GM12891 (cell line): ENCODE results near the gene COL8A2.

ENCODE experiments used
- DNase-seq: peaks from one replicate; pipeline ENCODE4 v3.0.0; 2011; ENCODE audit warnings: low spot score; ENCODE audit not compliant: insufficient read length
- FAIRE-seq: peaks from 2 replicates; lab custom pipeline; 2011; peaks lifted over from hg19 to GRCh38; lab: Jason Lieb, UNC
- PAX5 ChIP-seq: IDR thresholded peaks from 2 replicates; pipeline ENCODE4 v1.6.1; 2011; ENCODE audit warnings: low read length, moderate library complexity, mild to moderate bottlenecking; ENCODE audit not compliant: insufficient read depth, severe bottlenecking
- POLR2A ChIP-seq: IDR thresholded peaks from 2 replicates; pipeline ENCODE4 v1.6.1; 2011; ENCODE audit warnings: low read depth, low read length, control low read depth
- POLR2AphosphoS5 ChIP-seq: IDR thresholded peaks from 2 replicates; pipeline ENCODE4 v1.6.1; 2011; ENCODE audit warnings: low read depth, low read length, control low read depth
- POU2F2 ChIP-seq: IDR thresholded peaks from 2 replicates; pipeline ENCODE4 v1.6.1; 2011; ENCODE audit warnings: low read depth, mild to moderate bottlenecking, control low read depth, low read length, moderate library complexity
- SPI1 ChIP-seq: IDR thresholded peaks from 2 replicates; pipeline ENCODE4 v1.6.1; 2011; ENCODE audit warnings: low read depth, low read length, control low read depth
- TAF1 ChIP-seq: IDR thresholded peaks from 2 replicates; pipeline ENCODE4 v1.6.1; 2011; ENCODE audit warnings: low read depth, low read length, control low read depth

COL8A2 gene

DNA sequence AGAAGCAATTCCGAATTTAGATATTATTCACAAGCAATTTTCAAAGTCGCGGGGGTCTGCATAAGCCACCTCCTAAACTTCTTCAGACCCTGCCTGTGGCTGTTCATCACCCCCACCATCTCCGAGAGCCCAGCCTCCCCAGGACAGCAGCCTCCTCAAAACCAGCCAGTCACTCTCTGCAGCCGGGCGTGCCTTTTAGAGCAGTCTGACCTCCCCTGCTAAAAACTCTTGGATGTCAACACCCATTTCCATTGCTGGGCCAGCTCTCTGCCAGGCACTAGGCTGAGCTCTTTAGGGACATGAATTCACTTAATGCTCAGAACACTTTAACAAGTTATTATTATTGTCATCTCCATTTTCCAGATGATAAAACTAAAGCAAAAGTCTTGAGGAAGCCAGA is 24.6 kb downstream of the COL8A2 start:
- no peak for DNase-seq
- FAIRE-seq = no peak
- TF ChIP-seq POLR2A (no peak), POU2F2 (no peak), PAX5 (no peak), POLR2AphosphoS5 (no peak), TAF1 (no peak), SPI1 (no peak)

DNA sequence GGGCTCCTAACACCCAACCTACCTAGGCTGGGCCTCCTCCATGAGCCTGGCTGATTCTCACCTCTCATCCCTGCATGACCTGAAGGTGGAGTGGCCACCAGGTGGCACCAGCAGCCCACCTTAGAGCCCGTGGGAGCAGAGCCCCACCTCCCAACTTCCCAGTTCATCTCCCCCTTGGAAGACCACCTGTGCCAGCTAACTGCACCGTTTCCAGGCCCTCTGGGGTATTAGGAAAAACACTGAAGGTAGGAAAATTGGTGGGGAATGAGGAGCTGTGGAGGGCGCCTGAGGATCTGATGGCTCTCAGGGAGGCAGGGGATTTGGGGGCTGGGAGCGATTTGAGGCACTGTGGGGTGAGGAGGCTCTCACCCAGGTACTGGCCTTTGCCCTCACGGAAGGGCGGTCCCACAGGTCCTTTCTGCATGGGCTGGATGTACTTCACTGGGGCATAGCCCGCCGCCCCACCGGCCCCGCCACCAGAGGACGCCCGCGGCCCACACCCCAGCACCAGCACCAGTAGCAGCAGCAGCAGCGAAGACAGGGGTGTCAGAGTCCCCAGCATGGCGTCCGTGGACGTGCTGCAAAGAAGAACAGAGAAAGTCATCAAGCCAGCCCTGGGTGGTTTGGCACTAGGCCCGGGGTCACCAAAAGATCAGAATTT is 25.2 kb downstream of the COL8A2 start:
- DNase-seq = peak; percentile 92
- peak; percentile 92 for FAIRE-seq
- no peak for TF ChIP-seq POLR2AphosphoS5
- TF ChIP-seq SPI1 = no peak
- no peak for TF ChIP-seq PAX5
- no peak for TF ChIP-seq POU2F2

DNA sequence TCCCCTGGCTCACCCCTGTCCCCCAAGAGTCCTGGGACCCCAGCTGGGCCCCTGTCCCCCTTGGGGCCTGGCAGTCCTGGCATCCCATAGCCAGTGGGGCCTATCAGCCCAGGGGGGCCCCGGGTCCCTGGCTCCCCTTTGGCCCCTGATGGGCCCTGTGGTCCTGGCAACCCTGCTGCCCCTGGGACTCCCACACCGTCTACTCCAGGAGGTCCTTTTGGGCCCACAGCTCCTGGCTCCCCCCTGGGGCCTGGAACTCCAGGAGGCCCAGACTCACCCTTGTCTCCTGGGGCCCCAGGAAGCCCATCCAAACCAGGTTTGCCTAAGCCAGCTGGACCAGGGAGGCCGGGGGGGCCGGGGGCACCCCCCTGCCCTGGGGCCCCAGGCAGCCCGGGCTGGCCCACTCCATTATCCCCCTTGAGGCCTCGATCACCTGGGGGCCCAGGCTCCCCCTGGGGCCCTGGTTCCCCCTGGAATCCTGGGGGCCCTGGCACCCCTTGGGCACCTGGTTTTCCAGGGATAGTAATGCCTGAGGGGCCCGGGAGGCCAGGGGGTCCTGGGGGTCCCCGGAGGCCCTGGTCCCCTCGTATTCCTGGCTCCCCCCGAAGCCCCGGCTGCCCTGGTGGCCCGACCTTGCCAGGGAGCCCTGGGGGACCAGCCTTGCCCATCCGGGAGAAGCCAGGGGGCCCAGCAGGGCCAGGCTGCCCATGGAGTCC is 26.2 kb downstream of the COL8A2 start:
- DNase-seq (no peak), FAIRE-seq (no peak)
- TF ChIP-seq PAX5 (no peak), POU2F2 (no peak), TAF1 (no peak), SPI1 (no peak), POLR2AphosphoS5 (no peak)

DNA sequence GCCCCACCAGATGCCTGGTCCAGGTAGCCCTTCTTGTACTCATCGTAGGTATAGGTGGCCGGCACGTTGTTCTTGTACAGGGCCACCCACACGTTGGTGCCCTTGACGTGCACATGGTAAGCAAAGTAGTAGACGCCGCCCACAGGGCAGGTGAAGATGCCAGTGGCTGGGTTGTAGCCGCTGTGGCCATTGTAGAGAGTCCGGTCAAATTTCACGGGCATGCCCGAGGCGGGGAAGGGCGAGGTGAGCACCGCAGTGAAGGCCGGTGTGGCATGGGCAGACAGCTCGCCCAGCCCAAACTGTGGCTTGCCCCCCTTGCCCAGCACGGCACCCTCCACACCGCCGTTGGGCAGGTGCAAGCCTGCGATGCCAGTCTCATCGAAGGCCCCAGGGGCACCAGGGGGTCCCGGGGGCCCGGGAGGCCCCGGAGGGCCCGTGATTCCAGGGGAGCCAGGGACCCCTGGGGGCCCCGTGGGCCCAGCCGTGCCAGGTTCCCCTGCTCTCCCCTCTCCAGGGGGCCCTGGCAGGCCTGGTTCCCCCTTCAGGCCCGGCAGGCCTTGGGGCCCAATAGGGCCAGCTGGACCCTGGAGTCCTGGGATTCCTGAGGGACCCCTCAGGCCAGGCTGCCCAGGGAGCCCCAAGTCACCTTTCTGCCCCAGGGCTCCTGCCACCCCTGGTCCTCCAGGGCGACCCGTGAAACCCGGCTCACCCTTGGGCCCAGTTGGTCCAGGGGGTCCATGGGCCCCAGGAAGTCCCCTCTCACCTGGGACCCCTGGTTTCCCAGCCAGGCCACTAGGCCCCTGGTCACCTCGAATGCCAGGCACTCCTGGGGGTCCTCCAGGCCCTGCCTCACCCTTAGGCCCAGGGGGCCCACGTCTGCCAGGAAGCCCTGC is 27.1 kb downstream of the COL8A2 start:
- DNase-seq (no peak), FAIRE-seq (no peak)
- TF ChIP-seq SPI1 = no peak
- no peak for TF ChIP-seq POLR2AphosphoS5
- TF ChIP-seq PAX5 = no peak
- no peak for TF ChIP-seq POLR2A
- TF ChIP-seq POU2F2 = no peak
- TF ChIP-seq TAF1 = no peak

DNA sequence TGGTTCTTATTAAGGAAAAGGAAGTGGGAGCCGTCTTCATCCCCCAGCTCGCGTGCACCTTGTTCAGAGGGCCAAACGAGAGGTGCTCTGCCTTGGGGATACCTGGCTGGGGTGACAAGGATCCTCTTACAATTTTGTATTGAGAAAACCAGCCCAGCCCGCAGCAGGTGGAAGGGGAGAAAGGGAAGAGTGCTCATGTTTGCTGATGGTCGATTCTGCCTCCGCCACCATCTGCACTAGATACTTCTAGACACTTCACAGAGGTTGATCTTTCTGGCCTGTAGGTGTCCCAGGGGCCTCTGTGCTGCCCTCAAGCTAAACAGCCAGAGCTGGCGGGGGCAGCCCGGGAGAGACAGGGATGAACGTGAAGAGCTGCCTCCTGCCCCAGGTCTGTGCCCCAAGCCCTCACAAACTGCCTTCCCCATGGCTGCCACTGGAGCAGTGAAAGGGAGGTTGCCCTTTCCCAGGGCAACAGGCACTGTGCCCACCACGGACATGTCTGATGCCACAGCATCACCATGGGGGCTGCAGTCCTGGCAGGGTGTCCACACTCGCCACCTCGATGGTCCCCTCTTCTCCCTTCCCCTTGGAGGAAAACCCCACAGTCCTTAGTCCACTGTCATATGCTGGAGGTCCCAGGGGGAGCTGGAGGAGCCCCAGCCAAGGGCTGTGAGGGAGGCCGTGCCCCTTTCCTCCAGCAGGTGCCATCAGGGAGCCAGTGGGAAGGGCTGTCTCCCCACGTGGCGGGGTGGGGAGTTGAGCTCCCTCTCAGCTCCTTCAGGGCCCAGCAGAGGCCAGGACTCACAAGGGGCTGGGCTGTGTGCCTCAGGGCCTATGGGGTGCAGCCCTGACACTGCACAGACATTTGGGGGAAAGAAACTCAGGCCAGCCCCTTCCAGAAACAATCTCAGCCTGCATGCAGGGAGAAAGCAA is 28.3 kb downstream of the COL8A2 start:
- FAIRE-seq = no peak
- no peak for DNase-seq
- no peak for TF ChIP-seq TAF1
- TF ChIP-seq POLR2A = no peak
- no peak for TF ChIP-seq PAX5
- TF ChIP-seq SPI1 = no peak
- no peak for TF ChIP-seq POLR2AphosphoS5
- TF ChIP-seq POU2F2 = no peak

DNA sequence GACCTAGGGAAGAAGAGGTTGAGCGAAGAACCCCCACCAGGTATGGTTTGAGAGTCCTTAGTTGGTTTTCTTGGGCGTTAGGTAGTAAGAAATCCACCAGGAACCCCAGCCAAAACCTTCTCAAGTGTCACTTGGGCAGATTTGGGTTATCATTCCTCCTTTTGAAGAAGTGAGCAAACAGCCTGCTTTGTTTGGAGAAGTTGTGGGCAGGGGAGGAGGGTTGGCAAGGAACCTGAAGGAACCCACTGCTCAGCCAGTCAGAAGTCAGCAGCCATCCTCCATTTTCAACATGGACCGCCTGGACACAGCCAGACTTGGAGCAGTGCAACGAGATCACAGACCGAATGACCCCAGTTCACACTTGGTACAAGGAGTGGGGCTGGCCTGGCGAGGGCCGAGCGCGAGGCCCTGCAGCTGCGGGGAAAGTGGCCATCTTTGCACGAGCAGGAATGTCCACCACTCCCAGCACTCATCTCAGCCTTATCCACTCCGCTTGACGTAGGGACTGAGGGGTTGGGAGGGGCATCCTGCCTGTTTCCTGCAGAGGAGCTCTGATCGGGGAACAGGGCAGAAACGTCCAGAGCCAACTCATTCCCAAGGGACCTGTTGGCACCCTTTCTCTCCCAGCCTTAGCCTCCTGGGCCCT is 29.1 kb downstream of the COL8A2 start:
- TF ChIP-seq POLR2AphosphoS5 (no peak), TAF1 (no peak), POU2F2 (no peak), PAX5 (no peak), POLR2A (no peak), SPI1 (no peak)
- no peak for DNase-seq

DNA sequence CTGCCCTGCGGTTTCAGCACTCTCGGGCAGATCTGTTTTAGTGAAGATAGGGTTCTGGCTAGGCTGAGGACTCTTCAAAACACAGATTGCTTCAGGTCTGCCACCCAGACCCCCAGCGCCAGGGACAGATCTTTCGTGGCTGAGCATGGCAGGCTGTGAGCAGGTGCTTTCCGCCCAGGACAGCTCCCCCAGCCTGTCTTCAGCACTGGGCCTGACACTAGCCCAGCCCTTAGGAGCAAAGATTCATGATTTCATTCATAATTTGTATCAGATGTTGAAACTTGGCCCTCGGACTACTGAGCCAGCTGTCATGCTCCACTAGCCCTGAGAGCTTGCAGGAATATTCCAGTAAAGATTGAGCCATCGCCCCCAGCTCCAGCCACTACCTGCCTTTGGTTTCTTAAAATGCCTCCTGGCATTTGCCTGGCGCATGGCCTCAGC is 30.4 kb downstream of the COL8A2 start:
- DNase-seq = no peak
- no peak for TF ChIP-seq TAF1
- no peak for TF ChIP-seq SPI1
- TF ChIP-seq POLR2A = no peak
- no peak for TF ChIP-seq PAX5
- no peak for TF ChIP-seq POLR2AphosphoS5
- no peak for TF ChIP-seq POU2F2
- no peak for FAIRE-seq

More for the DNA sequence above, 29.1 kb downstream of the COL8A2 start:
- no peak for FAIRE-seq

DNA sequence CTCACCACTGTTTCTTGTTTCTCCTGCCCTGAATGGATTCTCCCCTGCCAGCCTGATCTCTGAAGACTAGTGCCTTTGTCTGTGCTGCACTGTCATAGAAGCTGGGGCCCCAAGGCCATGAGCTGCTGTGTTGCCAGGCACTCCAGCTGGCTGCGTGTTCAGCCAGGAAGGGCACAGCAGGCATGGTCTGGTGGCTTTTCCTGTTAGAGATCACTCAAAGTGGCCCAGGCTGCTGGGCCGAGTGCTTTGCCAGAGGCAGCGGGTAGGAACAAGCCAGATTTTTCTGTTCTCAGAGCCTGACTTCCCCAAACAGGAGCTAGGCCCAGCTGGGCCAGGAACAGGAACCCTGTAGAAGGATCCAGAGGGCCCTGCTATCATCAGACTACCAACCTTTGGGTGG is 31.1 kb downstream of the COL8A2 start:
- TF ChIP-seq POLR2AphosphoS5 (0 out of 2 replicates have a peak, but pooled peaks have one; percentile 20), TAF1 (no peak)
- DNase-seq (no peak), FAIRE-seq (no peak)
